HEK293T (cell line): ENCODE measurements around the gene TTC7B.
"Not testable (repeated sequence)": the region's sequence is repeated elsewhere in the genome, so short reads cannot be mapped to it uniquely, and the experiment has no call there.

Experiments used
- ARNT ChIP-seq: fragments of 450-650 bp; IDR thresholded peaks from 2 replicates; pipeline ENCODE4 v1.6.1; 2017; ENCODE audit warnings: mild to moderate bottlenecking
- BHLHE40 ChIP-seq: fragments of 450-650 bp; IDR thresholded peaks from 2 replicates; pipeline ENCODE4 v1.6.1; 2016; ENCODE audit warnings: mild to moderate bottlenecking, moderate library complexity, borderline replicate concordance
- CTBP1 ChIP-seq: fragments of 450-650 bp; IDR thresholded peaks from 2 replicates; pipeline ENCODE4 v1.6.1; 2016; ENCODE audit warnings: borderline replicate concordance
- ELF4 ChIP-seq: fragments of 450-650 bp; IDR thresholded peaks from 2 replicates; pipeline ENCODE4 v1.6.1; 2017; ENCODE audit warnings: antibody characterized with exemption
- FOXA1 ChIP-seq: fragments of 450-650 bp; IDR thresholded peaks from 2 replicates; pipeline ENCODE4 v1.6.1; 2016; ENCODE audit warnings: mild to moderate bottlenecking
- FOXK2 ChIP-seq: fragments of 450-650 bp; IDR thresholded peaks from 2 replicates; pipeline ENCODE4 v1.6.1; 2016; ENCODE audit warnings: mild to moderate bottlenecking
- FOXM1 ChIP-seq: fragments of 450-650 bp; IDR thresholded peaks from 2 replicates; pipeline ENCODE4 v1.6.1; 2017; ENCODE audit warnings: mild to moderate bottlenecking, borderline replicate concordance
- HDGF ChIP-seq: fragments of 450-650 bp; IDR thresholded peaks from 2 replicates; pipeline ENCODE4 v1.6.1; 2017; ENCODE audit warnings: antibody characterized with exemption, borderline replicate concordance
- L3MBTL2 ChIP-seq: fragments of 450-650 bp; conservative IDR thresholded peaks from 2 replicates; pipeline ENCODE4 v1.6.1; 2016; ENCODE audit warnings: mild to moderate bottlenecking
- LEF1 ChIP-seq: fragments of 450-650 bp; IDR thresholded peaks from 2 replicates; pipeline ENCODE4 v1.6.1; 2017; ENCODE audit warnings: mild to moderate bottlenecking, borderline replicate concordance
- NFRKB ChIP-seq: fragments of 450-650 bp; IDR thresholded peaks from 2 replicates; pipeline ENCODE4 v1.6.1; 2016; ENCODE audit warnings: mild to moderate bottlenecking, moderate library complexity
- SP1 ChIP-seq: fragments of 450-650 bp; IDR thresholded peaks from 2 replicates; pipeline ENCODE4 v1.6.1; 2017
- SUZ12 ChIP-seq: fragments of 450-650 bp; IDR thresholded peaks from 2 replicates; pipeline ENCODE4 v1.6.1; 2016; ENCODE audit warnings: mild to moderate bottlenecking
- ZNF384 ChIP-seq: fragments of 450-650 bp; IDR thresholded peaks from 2 replicates; pipeline ENCODE4 v1.6.1; 2016

DNA sequence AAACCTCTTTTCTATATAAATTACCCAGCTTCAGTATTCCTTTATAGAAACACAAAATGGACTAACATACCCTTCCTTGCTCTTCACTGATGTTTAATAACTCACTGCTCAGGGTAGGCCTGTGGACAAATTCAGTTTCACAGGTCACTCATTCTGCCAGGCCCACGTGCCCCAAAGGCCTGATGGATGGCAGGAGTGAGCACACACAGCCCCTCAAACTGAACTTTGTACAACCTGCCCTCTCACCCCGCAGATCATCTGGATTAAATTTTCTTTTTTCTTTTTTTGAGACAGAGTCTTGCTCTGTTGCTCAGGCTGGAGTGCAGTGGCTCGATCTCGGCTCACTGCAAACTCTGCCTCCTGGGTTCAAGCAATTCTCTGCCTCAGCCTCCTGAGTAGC, 24.4 kb upstream of the TTC7B start:
- TF ChIP-seq SUZ12, FOXA1, CTBP1, L3MBTL2, BHLHE40, ELF4, ZNF384, HDGF, FOXK2, FOXM1, NFRKB, SP1, ARNT, LEF1: not testable (repeated sequence)
